ENCODE data around the gene QKI.

DNA sequence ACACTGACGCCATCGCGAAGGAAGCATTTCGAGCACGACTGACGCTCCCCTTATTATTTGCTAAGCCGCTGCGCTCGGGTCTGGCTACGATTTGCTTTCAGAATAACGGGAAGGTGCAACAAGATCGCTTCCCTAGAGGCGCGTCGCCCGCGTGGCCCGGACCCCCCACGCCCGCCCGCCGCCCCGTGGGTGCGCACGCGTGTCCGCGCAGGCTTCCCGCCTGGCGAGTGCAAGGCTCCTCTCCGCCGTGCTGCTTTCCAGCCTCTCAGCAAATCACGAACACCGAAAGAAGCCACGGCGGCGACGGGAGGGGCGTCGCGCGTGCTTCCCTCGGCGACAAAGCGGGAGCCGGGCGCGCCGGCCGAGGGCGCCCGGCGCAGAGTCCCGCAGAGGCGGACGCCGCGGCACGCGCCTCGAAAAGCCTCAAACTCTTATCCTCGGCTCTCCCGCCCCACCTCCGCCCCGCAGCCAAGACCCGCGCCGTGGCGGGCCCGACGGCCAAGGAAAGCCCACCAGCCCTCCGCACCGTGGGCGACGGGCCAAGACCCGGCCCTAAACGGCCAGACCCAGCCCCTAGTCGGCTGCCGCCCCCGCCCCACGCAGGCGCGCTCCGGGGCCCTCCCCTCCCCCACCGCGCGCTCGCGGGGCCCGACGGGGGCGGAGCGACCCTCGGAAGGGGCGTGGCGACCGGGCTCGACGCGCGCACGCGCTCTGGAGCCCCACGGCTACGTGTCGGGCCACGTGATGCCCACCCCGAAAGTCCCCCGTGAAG is 987 bp upstream of the QKI start:
- TF ChIP-seq, protein P1, sequence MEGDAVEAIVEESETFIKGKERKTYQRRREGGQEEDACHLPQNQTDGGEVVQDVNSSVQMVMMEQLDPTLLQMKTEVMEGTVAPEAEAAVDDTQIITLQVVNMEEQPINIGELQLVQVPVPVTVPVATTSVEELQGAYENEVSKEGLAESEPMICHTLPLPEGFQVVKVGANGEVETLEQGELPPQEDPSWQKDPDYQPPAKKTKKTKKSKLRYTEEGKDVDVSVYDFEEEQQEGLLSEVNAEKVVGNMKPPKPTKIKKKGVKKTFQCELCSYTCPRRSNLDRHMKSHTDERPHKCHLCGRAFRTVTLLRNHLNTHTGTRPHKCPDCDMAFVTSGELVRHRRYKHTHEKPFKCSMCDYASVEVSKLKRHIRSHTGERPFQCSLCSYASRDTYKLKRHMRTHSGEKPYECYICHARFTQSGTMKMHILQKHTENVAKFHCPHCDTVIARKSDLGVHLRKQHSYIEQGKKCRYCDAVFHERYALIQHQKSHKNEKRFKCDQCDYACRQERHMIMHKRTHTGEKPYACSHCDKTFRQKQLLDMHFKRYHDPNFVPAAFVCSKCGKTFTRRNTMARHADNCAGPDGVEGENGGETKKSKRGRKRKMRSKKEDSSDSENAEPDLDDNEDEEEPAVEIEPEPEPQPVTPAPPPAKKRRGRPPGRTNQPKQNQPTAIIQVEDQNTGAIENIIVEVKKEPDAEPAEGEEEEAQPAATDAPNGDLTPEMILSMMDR (IDR thresholded peaks at IDR 0.05), result peak in 2 of 4 experiments; percentile 11 to 15
- peak; percentile 72 for TF ChIP-seq POLR2A (IDR thresholded peaks at IDR 0.05)

All from prostate gland (tissue), 2 donors.